Caco-2 (cell line): Measurements from ENCODE around the gene COL6A2. TPM values are rescaled to one million over a fixed set of nuclear protein-coding genes. Genes with fewer than 3 reads are reported as not detected.

Experiments used
- BruUV-seq: library from RNA; stranded (reverse); fragments of 400-500 nt; replicated peaks from 2 replicates; lab custom pipeline; 2021; lab: Mats Ljungman, UMichigan
- CTCF ChIA-PET: fragments of 300-600 bp; sonication (Branson Sonifier 250); formaldehyde crosslinking; loops from one replicate; lab custom pipeline; 2022; ENCODE audit warnings: antibody characterized with exemption; lab: Charles Lee
- POLR2A ChIA-PET: fragments of 300-600 bp; sonication (Branson Sonifier 250); formaldehyde crosslinking; loops from one replicate; lab custom pipeline; 2022; ENCODE audit warnings: antibody characterized with exemption; lab: Charles Lee
- DNase-seq, 2 experiments: peaks; one replicate each; pipeline versions ENCODE4 v3.0.0 to v3.0.0-alpha.2; 2020 to 2022
- H3K27me3 ChIP-seq: replicated peaks from 2 replicates; pipeline ENCODE4 v1.6.0; 2011; ENCODE audit warnings: low read length; ENCODE audit not compliant: control insufficient read depth, insufficient read depth
- H3K36me3 ChIP-seq: 2 replicates; pipeline ENCODE4 v1.5.1; 2011; ENCODE audit warnings: low read length; ENCODE audit not compliant: control insufficient read depth, insufficient read depth
- H3K4me1 ChIP-seq: fragments of 250-450 bp; sonication (Bioruptor Pico); 2 replicates; pipeline ENCODE4 v1.5.1; 2020; ENCODE audit warnings: mild to moderate bottlenecking
- H3K4me3 ChIP-seq: 2 replicates; pipeline ENCODE4 v1.5.1; 2011; ENCODE audit warnings: low read depth, mild to moderate bottlenecking, control low read depth, low read length
- H3K9me3 ChIP-seq: fragments of 250-450 bp; sonication (Bioruptor Pico); 2 replicates; pipeline ENCODE4 v1.5.1; 2020; ENCODE audit warnings: mild to moderate bottlenecking, moderate library complexity
- H3K27ac Mint-ChIP-seq: one replicate; pipeline ENCODE4 v1.8.0; 2022; ENCODE audit warnings: mixed read lengths; ENCODE audit not compliant: unreplicated experiment
- H3K27me3 Mint-ChIP-seq: one replicate; pipeline ENCODE4 v1.8.0; 2022; ENCODE audit warnings: mixed read lengths; ENCODE audit not compliant: insufficient read depth, unreplicated experiment
- H3K36me3 Mint-ChIP-seq: one replicate; pipeline ENCODE4 v1.8.0; 2022; ENCODE audit warnings: mild to moderate bottlenecking, mixed read lengths; ENCODE audit not compliant: insufficient read depth, unreplicated experiment
- H3K4me1 Mint-ChIP-seq: one replicate; pipeline ENCODE4 v1.8.0; 2022; ENCODE audit warnings: low read depth, mixed read lengths; ENCODE audit not compliant: unreplicated experiment
- H3K4me3 Mint-ChIP-seq: one replicate; pipeline ENCODE4 v1.8.0; 2022; ENCODE audit warnings: mild to moderate bottlenecking, moderate library complexity, mixed read lengths; ENCODE audit not compliant: unreplicated experiment
- H3K9me3 Mint-ChIP-seq: one replicate; pipeline ENCODE4 v1.8.0; 2022; ENCODE audit warnings: mixed read lengths; ENCODE audit not compliant: unreplicated experiment
- CTCF ChIP-seq, 2 experiments: fragments of 200-600 bp in 1 of 2; IDR thresholded peaks; 1 replicate in 1 of 2; 2 replicates in 1 of 2; pipeline versions ENCODE4 v1.5.1 to v1.8.0; 2011 to 2022; ENCODE audit warnings: antibody characterized with exemption in 1 of 2, control low read depth in 1 of 2, inconsistent platforms in 1 of 2, low read depth in 1 of 2, low read length in 1 of 2, mild to moderate bottlenecking in 1 of 2, moderate library complexity in 1 of 2; ENCODE audit not compliant: insufficient read depth in 1 of 2, severe bottlenecking in 1 of 2, unreplicated experiment in 1 of 2
- intact Hi-C: fragments of 100-400 bp; cut with micrococcal nuclease; formaldehyde crosslinking; loops from one replicate; pipeline ENCODE4 v1.10.0; 2022; ENCODE audit not compliant: unreplicated experiment
- total RNA-seq: library from RNA; stranded (reverse); gene quantifications from 2 replicates; pipeline ENCODE4 v1.2.3, GENCODE V29; 2022

COL6A2 gene
- total RNA-seq, 1 experiment from 2014 or later: 8.8 TPM

GRCh38 chr21:46130831-46131587 is 33.1 kb downstream of the COL6A2 start:
- CTCF ChIA-PET: no interaction called here
- BruUV-seq: no TSS peak

GRCh38 chr21:46131588-46131837 is 33.6 kb downstream of the COL6A2 start:
- ChIA-PET POLR2A (no interaction called here), CTCF (no interaction called here)
- no peaks in the 10 kb centered on the region for H3K9me3 ChIP-seq
- H3K27me3 Mint-ChIP-seq: no peaks in the 10 kb centered on the region
- no peak for DNase-seq
- H3K9me3 Mint-ChIP-seq: no peaks in the 10 kb centered on the region
- no peak for TF ChIP-seq CTCF (IDR thresholded peaks at IDR 0.05; ENCODE audit: insufficient read depth in 1 of 2, low read depth in 1 of 2, low read length in 1 of 2, severe bottlenecking in 1 of 2, unreplicated experiment in 1 of 2)
- no peaks in the 10 kb centered on the region for H3K27me3 ChIP-seq
- no peaks in the 10 kb centered on the region for H3K4me1 Mint-ChIP-seq
- no TSS peak for BruUV-seq
- no peak overlapping the region for H3K4me3 ChIP-seq
- no peaks in the 10 kb centered on the region for H3K4me1 ChIP-seq
- intact Hi-C loops: no loop called here
- H3K36me3 ChIP-seq: no peaks in the 10 kb centered on the region
- H3K27ac Mint-ChIP-seq: no peak overlapping the region
- H3K36me3 Mint-ChIP-seq: no peaks in the 10 kb centered on the region
- no peak overlapping the region for H3K4me3 Mint-ChIP-seq

More at GRCh38 chr21:46130831-46131587, 33.1 kb downstream of the COL6A2 start:
- no peaks in the 10 kb centered on the region for H3K9me3 ChIP-seq
- TF ChIP-seq CTCF (IDR thresholded peaks at IDR 0.05; ENCODE audit: insufficient read depth in 1 of 2, low read depth in 1 of 2, low read length in 1 of 2, severe bottlenecking in 1 of 2, unreplicated experiment in 1 of 2): no peak
- no peaks in the 10 kb centered on the region for H3K4me1 ChIP-seq
- H3K27ac Mint-ChIP-seq: no peak overlapping the region
- no peaks in the 10 kb centered on the region for H3K9me3 Mint-ChIP-seq
- intact Hi-C loops: no loop called here
- H3K27me3 Mint-ChIP-seq: no peaks in the 10 kb centered on the region
- no peak overlapping the region for H3K4me3 ChIP-seq
- no peaks in the 10 kb centered on the region for H3K27me3 ChIP-seq
- no peak overlapping the region for H3K4me3 Mint-ChIP-seq
- no peaks in the 10 kb centered on the region for H3K36me3 ChIP-seq
- POLR2A ChIA-PET: interaction anchor here (0.6 kb wide), 1 partner anchor 101 kb away, joined by 4 read pairs; no protein-coding TSS in a partner anchor
- no peaks in the 10 kb centered on the region for H3K4me1 Mint-ChIP-seq
- DNase-seq: no peak
- no peaks in the 10 kb centered on the region for H3K36me3 Mint-ChIP-seq

DNA sequence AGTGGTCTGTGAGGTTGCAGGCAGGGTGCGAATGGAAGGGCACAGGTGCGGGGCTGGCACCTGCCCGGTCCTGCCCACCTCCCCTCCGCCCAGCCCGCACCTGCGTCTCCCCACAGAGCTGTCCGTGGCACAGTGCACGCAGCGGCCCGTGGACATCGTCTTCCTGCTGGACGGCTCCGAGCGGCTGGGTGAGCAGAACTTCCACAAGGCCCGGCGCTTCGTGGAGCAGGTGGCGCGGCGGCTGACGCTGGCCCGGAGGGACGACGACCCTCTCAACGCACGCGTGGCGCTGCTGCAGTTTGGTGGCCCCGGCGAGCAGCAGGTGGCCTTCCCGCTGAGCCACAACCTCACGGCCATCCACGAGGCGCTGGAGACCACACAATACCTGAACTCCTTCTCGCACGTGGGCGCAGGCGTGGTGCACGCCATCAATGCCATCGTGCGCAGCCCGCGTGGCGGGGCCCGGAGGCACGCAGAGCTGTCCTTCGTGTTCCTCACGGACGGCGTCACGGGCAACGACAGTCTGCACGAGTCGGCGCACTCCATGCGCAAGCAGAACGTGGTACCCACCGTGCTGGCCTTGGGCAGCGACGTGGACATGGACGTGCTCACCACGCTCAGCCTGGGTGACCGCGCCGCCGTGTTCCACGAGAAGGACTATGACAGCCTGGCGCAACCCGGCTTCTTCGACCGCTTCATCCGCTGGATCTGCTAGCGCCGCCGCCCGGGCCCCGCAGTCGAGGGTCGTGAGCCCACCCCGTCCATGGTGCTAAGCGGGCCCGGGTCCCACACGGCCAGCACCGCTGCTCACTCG is 34.1 kb downstream of the COL6A2 start:
- no peak for DNase-seq
- Histone ChIP-seq H3K4me1 (no peaks in the 10 kb centered on the region), H3K27me3 (no peaks in the 10 kb centered on the region), H3K4me3 (no peak overlapping the region), H3K36me3 (no peaks in the 10 kb centered on the region), H3K9me3 (no peaks in the 10 kb centered on the region)
- Mint-ChIP-seq H3K4me3 (no peak overlapping the region), H3K27ac (no peak overlapping the region), H3K27me3 (no peaks in the 10 kb centered on the region), H3K36me3 (no peaks in the 10 kb centered on the region), H3K9me3 (no peaks in the 10 kb centered on the region), H3K4me1 (no peaks in the 10 kb centered on the region)
- POLR2A ChIA-PET: no interaction called here
- intact Hi-C loops: no loop called here
- CTCF ChIA-PET: interaction anchor here (0.7 kb wide), 1 partner anchor 1331 kb away, joined by 3 read pairs; the partner anchor contains the start of gene UBE2G2
- TF ChIP-seq CTCF (IDR thresholded peaks at IDR 0.05; ENCODE audit: insufficient read depth in 1 of 2, low read depth in 1 of 2, low read length in 1 of 2, severe bottlenecking in 1 of 2, unreplicated experiment in 1 of 2): no peak
- no TSS peak for BruUV-seq
